ENCODE measurements around the gene TMPRSS13.

DNA sequence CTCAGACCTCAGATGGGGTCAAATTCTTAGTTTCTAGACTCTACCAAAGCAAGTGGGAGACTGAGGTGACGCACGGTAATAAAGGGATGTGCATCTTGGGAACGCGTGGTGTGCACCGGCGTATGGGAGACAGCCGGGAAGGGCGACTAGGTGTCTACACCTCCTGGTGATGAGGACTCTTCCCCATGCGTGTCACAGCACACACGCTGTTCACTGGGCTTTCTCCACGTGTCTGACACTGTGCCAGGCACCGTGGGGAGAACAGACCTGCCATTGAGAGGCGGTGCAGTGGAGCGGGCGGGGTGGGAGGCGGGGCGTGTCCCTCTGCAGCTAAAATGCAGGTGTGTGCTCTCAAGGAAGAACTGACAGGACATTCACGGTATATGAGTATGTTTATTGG is 58.0 kb downstream of the TMPRSS13 start:
- TF ChIP-seq ZNF619 (CRISPR knock-in tag; IDR thresholded peaks at IDR 0.05) (no peak), BCL6 (CRISPR knock-in tag; IDR thresholded peaks at IDR 0.05) (no peak), JUN (CRISPR knock-in tag; IDR thresholded peaks at IDR 0.05) (no peak), TP53 (CRISPR knock-in tag; conservative IDR thresholded peaks at IDR 0.05) (no peak), CBFB (CRISPR knock-in tag; IDR thresholded peaks at IDR 0.05) (no peak), ELF4 (CRISPR knock-in tag; IDR thresholded peaks at IDR 0.05; ENCODE audit: borderline replicate concordance) (no peak), BHLHE40 (IDR thresholded peaks at IDR 0.05; ENCODE audit: low read length) (no peak), EP300 (IDR thresholded peaks at IDR 0.05; ENCODE audit: low read depth in 2 of 2, low read length in 2 of 2) (no peak), EP300 (CRISPR knock-in tag; IDR thresholded peaks at IDR 0.05; ENCODE audit: borderline replicate concordance) (no peak), ZNF292 (CRISPR knock-in tag; IDR thresholded peaks at IDR 0.05; ENCODE audit: borderline replicate concordance, low read depth) (no peak), ZBTB49 (CRISPR knock-in tag; IDR thresholded peaks at IDR 0.05; ENCODE audit: borderline replicate concordance) (no peak)
- TF ChIP-seq, protein P1, sequence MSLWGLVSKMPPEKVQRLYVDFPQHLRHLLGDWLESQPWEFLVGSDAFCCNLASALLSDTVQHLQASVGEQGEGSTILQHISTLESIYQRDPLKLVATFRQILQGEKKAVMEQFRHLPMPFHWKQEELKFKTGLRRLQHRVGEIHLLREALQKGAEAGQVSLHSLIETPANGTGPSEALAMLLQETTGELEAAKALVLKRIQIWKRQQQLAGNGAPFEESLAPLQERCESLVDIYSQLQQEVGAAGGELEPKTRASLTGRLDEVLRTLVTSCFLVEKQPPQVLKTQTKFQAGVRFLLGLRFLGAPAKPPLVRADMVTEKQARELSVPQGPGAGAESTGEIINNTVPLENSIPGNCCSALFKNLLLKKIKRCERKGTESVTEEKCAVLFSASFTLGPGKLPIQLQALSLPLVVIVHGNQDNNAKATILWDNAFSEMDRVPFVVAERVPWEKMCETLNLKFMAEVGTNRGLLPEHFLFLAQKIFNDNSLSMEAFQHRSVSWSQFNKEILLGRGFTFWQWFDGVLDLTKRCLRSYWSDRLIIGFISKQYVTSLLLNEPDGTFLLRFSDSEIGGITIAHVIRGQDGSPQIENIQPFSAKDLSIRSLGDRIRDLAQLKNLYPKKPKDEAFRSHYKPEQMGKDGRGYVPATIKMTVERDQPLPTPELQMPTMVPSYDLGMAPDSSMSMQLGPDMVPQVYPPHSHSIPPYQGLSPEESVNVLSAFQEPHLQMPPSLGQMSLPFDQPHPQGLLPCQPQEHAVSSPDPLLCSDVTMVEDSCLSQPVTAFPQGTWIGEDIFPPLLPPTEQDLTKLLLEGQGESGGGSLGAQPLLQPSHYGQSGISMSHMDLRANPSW (CRISPR knock-in tag; IDR thresholded peaks at IDR 0.05; ENCODE audit: borderline replicate concordance), result no peak
- TF ChIP-seq, protein P2, sequence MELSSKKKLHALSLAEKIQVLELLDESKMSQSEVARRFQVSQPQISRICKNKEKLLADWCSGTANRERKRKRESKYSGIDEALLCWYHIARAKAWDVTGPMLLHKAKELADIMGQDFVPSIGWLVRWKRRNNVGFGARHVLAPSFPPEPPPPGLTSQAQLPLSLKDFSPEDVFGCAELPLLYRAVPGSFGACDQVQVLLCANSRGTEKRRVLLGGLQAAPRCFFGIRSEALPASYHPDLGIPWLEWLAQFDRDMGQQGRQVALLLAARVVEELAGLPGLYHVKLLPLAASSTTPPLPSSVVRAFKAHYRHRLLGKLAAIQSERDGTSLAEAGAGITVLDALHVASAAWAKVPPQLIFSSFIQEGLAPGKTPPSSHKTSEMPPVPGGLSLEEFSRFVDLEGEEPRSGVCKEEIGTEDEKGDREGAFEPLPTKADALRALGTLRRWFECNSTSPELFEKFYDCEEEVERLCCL (CRISPR knock-in tag; IDR thresholded peaks at IDR 0.05; ENCODE audit: borderline replicate concordance), result no peak
- TF ChIP-seq, protein P3, sequence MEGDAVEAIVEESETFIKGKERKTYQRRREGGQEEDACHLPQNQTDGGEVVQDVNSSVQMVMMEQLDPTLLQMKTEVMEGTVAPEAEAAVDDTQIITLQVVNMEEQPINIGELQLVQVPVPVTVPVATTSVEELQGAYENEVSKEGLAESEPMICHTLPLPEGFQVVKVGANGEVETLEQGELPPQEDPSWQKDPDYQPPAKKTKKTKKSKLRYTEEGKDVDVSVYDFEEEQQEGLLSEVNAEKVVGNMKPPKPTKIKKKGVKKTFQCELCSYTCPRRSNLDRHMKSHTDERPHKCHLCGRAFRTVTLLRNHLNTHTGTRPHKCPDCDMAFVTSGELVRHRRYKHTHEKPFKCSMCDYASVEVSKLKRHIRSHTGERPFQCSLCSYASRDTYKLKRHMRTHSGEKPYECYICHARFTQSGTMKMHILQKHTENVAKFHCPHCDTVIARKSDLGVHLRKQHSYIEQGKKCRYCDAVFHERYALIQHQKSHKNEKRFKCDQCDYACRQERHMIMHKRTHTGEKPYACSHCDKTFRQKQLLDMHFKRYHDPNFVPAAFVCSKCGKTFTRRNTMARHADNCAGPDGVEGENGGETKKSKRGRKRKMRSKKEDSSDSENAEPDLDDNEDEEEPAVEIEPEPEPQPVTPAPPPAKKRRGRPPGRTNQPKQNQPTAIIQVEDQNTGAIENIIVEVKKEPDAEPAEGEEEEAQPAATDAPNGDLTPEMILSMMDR (CRISPR knock-in tag; IDR thresholded peaks at IDR 0.05), result no peak

All from HepG2 (cell line).